Measurements from ENCODE around the gene ARMC6.

The ARMC6 gene

DNA sequence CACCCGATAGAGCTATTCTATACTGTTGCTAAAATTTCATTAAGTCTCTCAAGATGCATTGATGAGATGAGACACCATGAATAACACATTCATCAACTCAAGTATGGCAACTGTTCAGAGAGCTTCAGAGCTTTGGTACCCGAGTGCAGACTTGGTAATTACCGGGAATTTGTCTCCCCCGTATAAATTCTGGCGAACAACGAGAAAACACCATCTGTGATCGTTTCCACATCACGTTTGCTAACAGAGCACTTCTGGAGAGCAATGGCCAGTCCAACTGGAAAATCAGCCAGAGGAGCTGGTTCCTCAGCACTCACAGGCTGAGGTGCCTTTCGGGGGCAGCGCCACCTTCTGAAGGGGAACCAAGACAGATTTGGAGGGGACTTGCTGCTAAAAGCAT lies 40.3 kb upstream of the ARMC6 start:
- no peak overlapping the region for H3K27ac ChIP-seq (ENCODE audit: low read depth, low read length)
- H3K4me2 ChIP-seq (ENCODE audit: low read length), result no peak overlapping the region
- H3K9me2 ChIP-seq (replicated peaks; ENCODE audit: control insufficient read depth, low read length), result no peaks in the 10 kb centered on the region
- H4K20me1 ChIP-seq (ENCODE audit: control insufficient read depth, insufficient read depth, low read depth, low read length), result no peaks in the 10 kb centered on the region
- peaks cover 64% of the 10 kb centered on the region for H3K36me3 ChIP-seq (ENCODE audit: control insufficient read depth, low read length)
- H3K79me2 ChIP-seq (ENCODE audit: control insufficient read depth, low read length), result no peaks in the 10 kb centered on the region
- no peak overlapping the region for H3K4me3 ChIP-seq (ENCODE audit: low read length)
- no peaks in the 10 kb centered on the region for H3K27me3 ChIP-seq (ENCODE audit: control insufficient read depth, low read length)
- H3K9me3 ChIP-seq (ENCODE audit: control insufficient read depth, insufficient read depth, low read length), result no peaks in the 10 kb centered on the region
- TF ChIP-seq, protein P1, sequence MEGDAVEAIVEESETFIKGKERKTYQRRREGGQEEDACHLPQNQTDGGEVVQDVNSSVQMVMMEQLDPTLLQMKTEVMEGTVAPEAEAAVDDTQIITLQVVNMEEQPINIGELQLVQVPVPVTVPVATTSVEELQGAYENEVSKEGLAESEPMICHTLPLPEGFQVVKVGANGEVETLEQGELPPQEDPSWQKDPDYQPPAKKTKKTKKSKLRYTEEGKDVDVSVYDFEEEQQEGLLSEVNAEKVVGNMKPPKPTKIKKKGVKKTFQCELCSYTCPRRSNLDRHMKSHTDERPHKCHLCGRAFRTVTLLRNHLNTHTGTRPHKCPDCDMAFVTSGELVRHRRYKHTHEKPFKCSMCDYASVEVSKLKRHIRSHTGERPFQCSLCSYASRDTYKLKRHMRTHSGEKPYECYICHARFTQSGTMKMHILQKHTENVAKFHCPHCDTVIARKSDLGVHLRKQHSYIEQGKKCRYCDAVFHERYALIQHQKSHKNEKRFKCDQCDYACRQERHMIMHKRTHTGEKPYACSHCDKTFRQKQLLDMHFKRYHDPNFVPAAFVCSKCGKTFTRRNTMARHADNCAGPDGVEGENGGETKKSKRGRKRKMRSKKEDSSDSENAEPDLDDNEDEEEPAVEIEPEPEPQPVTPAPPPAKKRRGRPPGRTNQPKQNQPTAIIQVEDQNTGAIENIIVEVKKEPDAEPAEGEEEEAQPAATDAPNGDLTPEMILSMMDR (IDR thresholded peaks at IDR 0.05; ENCODE audit: low read depth, low read length, poor library complexity, severe bottlenecking), result no peak
- TF ChIP-seq EZH2phosphoT487 (IDR thresholded peaks at IDR 0.05; ENCODE audit: borderline replicate concordance, low read length), result no peak
- no peaks in the 10 kb centered on the region for H3K4me1 ChIP-seq (ENCODE audit: control insufficient read depth, low read length)
- H3F3A ChIP-seq (ENCODE audit: control insufficient read depth, insufficient read depth), result peaks cover 3% of the 10 kb centered on the region; the same call in 1 of the 2 replicates

DNA sequence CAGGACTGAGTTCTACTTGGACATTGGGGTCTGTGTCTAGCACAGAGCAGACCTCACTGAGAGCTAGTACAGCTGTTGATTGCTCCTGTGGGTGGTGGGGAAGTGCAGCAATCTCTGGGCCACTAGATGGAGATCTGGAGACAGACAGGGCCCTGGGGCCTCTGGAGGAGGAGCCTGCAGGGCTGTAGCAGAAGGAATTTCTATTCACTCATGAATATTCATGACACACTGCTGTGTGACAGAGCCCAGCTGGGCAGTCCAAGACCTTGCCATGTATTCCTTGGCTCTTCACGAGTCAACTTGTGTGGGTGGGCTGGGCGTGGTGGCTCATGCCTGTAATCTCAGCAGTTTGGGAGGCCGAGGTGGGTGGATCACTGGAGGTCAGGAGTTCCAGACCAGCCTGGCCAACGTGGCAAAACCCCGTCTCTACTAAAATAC lies 37.6 kb upstream of the ARMC6 start:
- 0 out of 2 replicates have a peak, but pooled peaks cover 5% of the 10 kb centered on the region for H4K20me1 ChIP-seq (ENCODE audit: control insufficient read depth, insufficient read depth, low read depth, low read length)
- H3K79me2 ChIP-seq (ENCODE audit: control insufficient read depth, low read length), result no peaks in the 10 kb centered on the region
- H3K36me3 ChIP-seq (ENCODE audit: control insufficient read depth, low read length), result peaks cover 88% of the 10 kb centered on the region
- H3K27ac ChIP-seq (ENCODE audit: low read depth, low read length), result no peak overlapping the region
- peaks cover 2% of the 10 kb centered on the region; the same call in 1 of the 2 replicates for H3F3A ChIP-seq (ENCODE audit: control insufficient read depth, insufficient read depth)
- H3K27me3 ChIP-seq (ENCODE audit: control insufficient read depth, low read length), result no peaks in the 10 kb centered on the region
- TF ChIP-seq, protein P1 (IDR thresholded peaks at IDR 0.05; ENCODE audit: low read depth, low read length, poor library complexity, severe bottlenecking), result peak; percentile 57
- no peak for TF ChIP-seq EZH2phosphoT487 (IDR thresholded peaks at IDR 0.05; ENCODE audit: borderline replicate concordance, low read length)
- no peaks in the 10 kb centered on the region for H3K9me2 ChIP-seq (replicated peaks; ENCODE audit: control insufficient read depth, low read length)
- H3K4me1 ChIP-seq (ENCODE audit: control insufficient read depth, low read length), result no peaks in the 10 kb centered on the region
- H3K4me3 ChIP-seq (ENCODE audit: low read length), result no peak overlapping the region
- H3K4me2 ChIP-seq (ENCODE audit: low read length), result no peak overlapping the region
- H3K9me3 ChIP-seq (ENCODE audit: control insufficient read depth, insufficient read depth, low read length), result no peaks in the 10 kb centered on the region

- no peak overlapping the region for H3K27ac ChIP-seq (ENCODE audit: low read depth, low read length)
- peaks cover 85% of the 10 kb centered on the region for H3K36me3 ChIP-seq (ENCODE audit: control insufficient read depth, low read length)
- no peak overlapping the region for H3K4me2 ChIP-seq (ENCODE audit: low read length)
- H3K4me1 ChIP-seq (ENCODE audit: control insufficient read depth, low read length), result no peaks in the 10 kb centered on the region
- no peaks in the 10 kb centered on the region for H3K9me3 ChIP-seq (ENCODE audit: control insufficient read depth, insufficient read depth, low read length)
- no peaks in the 10 kb centered on the region for H3F3A ChIP-seq (ENCODE audit: control insufficient read depth, insufficient read depth)
- no peaks in the 10 kb centered on the region for H3K9me2 ChIP-seq (replicated peaks; ENCODE audit: control insufficient read depth, low read length)
- H3K79me2 ChIP-seq (ENCODE audit: control insufficient read depth, low read length), result no peaks in the 10 kb centered on the region
- H3K4me3 ChIP-seq (ENCODE audit: low read length), result no peak overlapping the region
- TF ChIP-seq EZH2phosphoT487 (IDR thresholded peaks at IDR 0.05; ENCODE audit: borderline replicate concordance, low read length), result no peak
- TF ChIP-seq, protein P1 (IDR thresholded peaks at IDR 0.05; ENCODE audit: low read depth, low read length, poor library complexity, severe bottlenecking), result no peak
- peaks cover 5% of the 10 kb centered on the region; the same call in 1 of the 2 replicates for H4K20me1 ChIP-seq (ENCODE audit: control insufficient read depth, insufficient read depth, low read depth, low read length)
- H3K27me3 ChIP-seq (ENCODE audit: control insufficient read depth, low read length), result no peaks in the 10 kb centered on the region
Measured at GRCh38 chr19:18996351-18996750, 37.1 kb upstream of the ARMC6 start.

Data from DOHH2 (cell line).